Effector memory CD4-positive, alpha-beta T cell (primary cell): ENCODE results near the gene ARSG.
"Not testable (repeated sequence)": the region's sequence is repeated elsewhere in the genome, so short reads cannot be mapped to it uniquely, and the experiment has no call there.

Source experiments
- DNase-seq, 3 donors: peaks; one replicate each; pipeline ENCODE4 v3.0.0-alpha.2; 2020
- H3K27ac ChIP-seq: 2 replicates; pipeline ENCODE4 v1.7.0; 2013; ENCODE audit warnings: mild to moderate bottlenecking, low read length, moderate library complexity; ENCODE audit not compliant: insufficient read depth, poor library complexity, severe bottlenecking
- H3K27me3 ChIP-seq: replicated peaks from 2 replicates; pipeline ENCODE4 v1.7.0; 2013; ENCODE audit warnings: mild to moderate bottlenecking, low read length; ENCODE audit not compliant: insufficient read depth, control insufficient read depth, poor library complexity, severe bottlenecking
- H3K36me3 ChIP-seq: 2 replicates; pipeline ENCODE4 v1.7.0; 2013; ENCODE audit warnings: mild to moderate bottlenecking, low read length, moderate library complexity; ENCODE audit not compliant: control insufficient read depth, insufficient read depth
- H3K4me1 ChIP-seq: 2 replicates; pipeline ENCODE4 v1.7.0; 2013; ENCODE audit warnings: low read length, mild to moderate bottlenecking; ENCODE audit not compliant: control insufficient read depth, insufficient read depth, poor library complexity, severe bottlenecking
- H3K4me3 ChIP-seq: 2 replicates; pipeline ENCODE4 v1.7.0; 2013; ENCODE audit warnings: low read length, low read depth, mild to moderate bottlenecking; ENCODE audit not compliant: insufficient read depth, poor library complexity, severe bottlenecking
- H3K9me3 ChIP-seq: 2 replicates; pipeline ENCODE4 v1.7.0; 2013; ENCODE audit warnings: mild to moderate bottlenecking, low read length, moderate library complexity; ENCODE audit not compliant: control insufficient read depth

Gene ARSG

DNA sequence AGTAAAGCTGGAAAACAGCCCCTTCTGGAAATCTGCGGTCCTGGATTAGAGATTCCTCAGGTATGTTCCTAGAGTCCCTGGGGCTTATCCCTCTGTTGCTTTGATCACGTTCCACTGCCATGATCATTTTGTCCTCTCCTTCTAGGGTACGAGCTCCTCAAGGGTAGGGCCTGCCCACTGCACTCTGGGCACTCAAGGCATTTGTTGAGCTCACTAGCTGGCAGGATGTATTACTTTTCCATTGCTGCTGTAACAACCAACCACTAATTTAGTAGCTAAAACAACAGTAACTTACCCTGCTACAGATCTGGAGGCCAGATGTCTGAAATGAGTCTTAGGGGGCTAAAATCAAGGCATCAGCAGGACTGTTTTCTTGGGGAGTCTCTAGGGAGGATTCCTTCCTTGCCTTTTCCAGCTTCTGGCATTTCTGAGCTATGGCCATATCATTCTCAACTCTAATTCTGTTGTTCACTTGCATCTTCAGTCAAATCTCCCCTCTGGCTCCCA lies 65.7 kb downstream of the ARSG start:
- Histone ChIP-seq H3K36me3 (no peaks in the 10 kb centered on the region), H3K4me1 (peaks cover 47% of the 10 kb centered on the region), H3K27ac (no peak overlapping the region), H3K27me3 (no peaks in the 10 kb centered on the region), H3K4me3 (no peak overlapping the region), H3K9me3 (no peaks in the 10 kb centered on the region)
- no peak for DNase-seq

- no peak for DNase-seq
- Histone ChIP-seq H3K27me3 (no peaks in the 10 kb centered on the region), H3K36me3 (no peaks in the 10 kb centered on the region), H3K27ac (no peak overlapping the region), H3K4me3 (no peak overlapping the region), H3K4me1 (peaks cover 38% of the 10 kb centered on the region), H3K9me3 (no peaks in the 10 kb centered on the region)
Measured at GRCh38 chr17:68357886-68358285, 66.6 kb downstream of the ARSG start.

GRCh38 chr17:68359791-68360535 lies 68.7 kb downstream of the ARSG start:
- Histone ChIP-seq H3K36me3 (no peaks in the 10 kb centered on the region), H3K27ac (no peak overlapping the region), H3K4me3 (no peak overlapping the region), H3K4me1 (peaks cover 25% of the 10 kb centered on the region), H3K27me3 (no peaks in the 10 kb centered on the region), H3K9me3 (no peaks in the 10 kb centered on the region)
- DNase-seq: no peak

DNA sequence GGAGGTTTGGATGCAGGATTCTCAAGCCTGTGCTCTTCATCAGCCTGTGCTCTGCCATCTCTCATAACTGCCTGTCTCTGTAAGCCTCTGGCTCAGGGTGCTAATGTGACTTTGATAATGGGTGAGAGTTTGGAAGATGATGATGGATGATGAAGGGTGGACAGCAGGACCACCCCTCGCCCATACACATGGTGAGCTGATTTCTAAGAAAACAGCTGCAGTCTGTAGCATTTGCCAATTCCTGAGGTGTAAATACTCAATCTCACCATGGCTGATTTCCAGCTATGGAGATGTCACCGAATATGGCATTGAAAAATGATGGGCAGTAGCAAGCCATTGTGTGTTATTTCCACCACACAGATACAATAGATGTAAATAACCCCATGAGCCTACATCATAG lies 74.2 kb downstream of the ARSG start:
- H3K27ac ChIP-seq: no peak overlapping the region
- no peaks in the 10 kb centered on the region for H3K27me3 ChIP-seq
- no peak overlapping the region for H3K4me3 ChIP-seq
- no peaks in the 10 kb centered on the region for H3K9me3 ChIP-seq
- H3K36me3 ChIP-seq: peaks cover 2% of the 10 kb centered on the region
- no peaks in the 10 kb centered on the region for H3K4me1 ChIP-seq
- DNase-seq: no peak

DNA sequence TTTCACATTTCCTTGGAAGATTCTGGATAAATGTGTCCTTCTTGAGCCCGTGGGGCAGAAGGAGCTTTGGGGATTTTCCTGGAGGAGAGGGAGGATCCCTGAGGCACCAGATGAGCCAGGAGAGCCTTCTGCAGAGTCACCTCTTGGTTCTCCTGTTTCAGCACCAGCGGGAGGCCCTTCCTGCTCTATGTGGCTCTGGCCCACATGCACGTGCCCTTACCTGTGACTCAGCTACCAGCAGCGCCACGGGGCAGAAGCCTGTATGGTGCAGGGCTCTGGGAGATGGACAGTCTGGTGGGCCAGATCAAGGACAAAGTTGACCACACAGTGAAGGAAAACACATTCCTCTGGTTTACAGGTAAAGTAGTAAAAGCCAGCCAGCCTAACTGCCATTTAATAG lies 77.1 kb downstream of the ARSG start:
- Histone ChIP-seq H3K9me3 (no peaks in the 10 kb centered on the region), H3K27me3 (no peaks in the 10 kb centered on the region), H3K4me3 (no peak overlapping the region), H3K4me1 (no peaks in the 10 kb centered on the region), H3K36me3 (peaks cover 4% of the 10 kb centered on the region), H3K27ac (no peak overlapping the region)
- DNase-seq: no peak

- H3K36me3 ChIP-seq: peaks cover under 1% of the 10 kb centered on the region
- no peaks in the 10 kb centered on the region for H3K27me3 ChIP-seq
- no peak for DNase-seq
- H3K9me3 ChIP-seq: no peaks in the 10 kb centered on the region
- H3K27ac ChIP-seq: no peak overlapping the region
- H3K4me3 ChIP-seq: no peak overlapping the region
- no peaks in the 10 kb centered on the region for H3K4me1 ChIP-seq
Measured at GRCh38 chr17:68375566-68375965, 84.3 kb downstream of the ARSG start.

DNA sequence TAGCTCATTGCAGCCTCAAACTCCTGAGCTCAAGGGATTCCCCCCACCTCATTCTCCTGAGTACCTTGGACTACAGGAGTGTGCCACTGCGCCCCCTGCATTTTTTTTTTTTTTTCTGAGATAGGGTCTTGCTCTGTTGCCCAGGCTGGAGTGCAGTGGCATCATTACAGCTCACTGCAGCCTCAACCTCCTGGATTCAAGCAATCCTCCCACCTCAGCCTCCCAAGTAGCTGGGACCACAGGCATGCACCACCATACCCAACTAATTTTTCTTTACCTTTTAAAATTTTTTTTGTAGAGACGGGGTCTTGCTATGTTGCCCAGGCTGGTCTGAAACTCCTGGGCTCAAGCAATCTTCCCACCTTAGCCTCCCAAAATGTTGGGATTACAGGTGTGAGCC lies 84.9 kb downstream of the ARSG start:
- not testable (repeated sequence) for H3K27ac ChIP-seq, H3K4me1 ChIP-seq, H3K36me3 ChIP-seq, H3K27me3 ChIP-seq, H3K9me3 ChIP-seq, H3K4me3 ChIP-seq, DNase-seq

- no peaks in the 10 kb centered on the region for H3K9me3 ChIP-seq
- H3K4me1 ChIP-seq: no peaks in the 10 kb centered on the region
- H3K4me3 ChIP-seq: no peak overlapping the region
- no peak overlapping the region for H3K27ac ChIP-seq
- DNase-seq: no peak
- H3K36me3 ChIP-seq: no peaks in the 10 kb centered on the region
- H3K27me3 ChIP-seq: no peaks in the 10 kb centered on the region
Measured at GRCh38 chr17:68377771-68378267, 86.5 kb downstream of the ARSG start.

GRCh38 chr17:68378268-68379176 lies 87.2 kb downstream of the ARSG start:
- no peaks in the 10 kb centered on the region for H3K27me3 ChIP-seq
- no peaks in the 10 kb centered on the region for H3K36me3 ChIP-seq
- DNase-seq: no peak
- H3K4me1 ChIP-seq: peaks cover 3% of the 10 kb centered on the region
- no peak overlapping the region for H3K4me3 ChIP-seq
- no peak overlapping the region for H3K27ac ChIP-seq
- H3K9me3 ChIP-seq: no peaks in the 10 kb centered on the region

DNA sequence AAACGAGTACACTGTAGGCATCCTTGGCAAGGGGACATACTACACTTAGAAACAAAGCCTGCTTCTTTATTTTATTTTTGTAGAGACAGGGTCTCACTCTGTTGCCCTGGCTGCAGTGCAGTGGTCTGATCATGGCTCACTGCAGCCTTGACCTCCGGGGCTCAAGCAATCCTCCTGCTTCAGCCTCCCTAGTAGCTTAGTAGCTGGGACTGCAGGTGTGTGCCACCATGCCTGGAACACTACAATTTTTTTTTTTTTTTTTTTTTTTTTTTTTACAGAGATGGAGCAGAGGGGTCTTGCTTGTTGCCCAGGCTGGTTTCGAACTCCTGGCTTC lies 87.8 kb downstream of the ARSG start:
- Histone ChIP-seq H3K27ac (no peak overlapping the region), H3K4me1 (peaks cover 8% of the 10 kb centered on the region), H3K4me3 (no peak overlapping the region), H3K27me3 (no peaks in the 10 kb centered on the region), H3K36me3 (no peaks in the 10 kb centered on the region), H3K9me3 (no peaks in the 10 kb centered on the region)
- DNase-seq: no peak
